ENCODE results near the gene ANKRD62. TPM values are rescaled to one million over a fixed set of nuclear protein-coding genes. Genes with fewer than 3 reads are reported as not detected.
"Not testable (repeated sequence)": the region's sequence is repeated elsewhere in the genome, so short reads cannot be mapped to it uniquely, and the experiment has no call there.

The ANKRD62 gene
- total RNA-seq, 1 experiment from 2014 or later = 0.37 TPM

DNA sequence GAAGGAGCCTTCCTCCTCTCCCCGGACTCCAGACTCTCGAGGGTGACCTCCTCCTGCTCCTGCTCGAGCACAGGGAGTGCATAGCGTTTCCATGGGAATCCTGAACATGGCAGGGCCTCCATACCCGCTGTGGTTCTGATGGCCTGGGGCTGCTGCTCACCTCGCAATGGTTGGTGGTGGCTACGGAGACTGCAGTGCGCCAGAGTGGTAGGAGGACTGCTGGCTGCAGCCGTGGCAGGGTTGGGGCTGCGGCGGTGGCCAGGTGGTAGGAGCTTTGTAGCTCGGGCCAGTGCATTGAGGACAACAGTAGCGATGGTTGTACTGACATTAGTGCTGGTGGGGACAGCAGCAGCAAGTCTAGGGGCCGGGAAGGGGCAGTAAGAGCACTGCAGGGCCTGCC lies 32.0 kb upstream of the ANKRD62 start:
- no peak for DNase-seq (ENCODE audit: low read depth, low spot score)
- in situ Hi-C loops (cut with HindIII; ENCODE audit: low pct_unique_long_range_greater_than_20kb, low sequenced_read_pairs) = no loop called here

DNA sequence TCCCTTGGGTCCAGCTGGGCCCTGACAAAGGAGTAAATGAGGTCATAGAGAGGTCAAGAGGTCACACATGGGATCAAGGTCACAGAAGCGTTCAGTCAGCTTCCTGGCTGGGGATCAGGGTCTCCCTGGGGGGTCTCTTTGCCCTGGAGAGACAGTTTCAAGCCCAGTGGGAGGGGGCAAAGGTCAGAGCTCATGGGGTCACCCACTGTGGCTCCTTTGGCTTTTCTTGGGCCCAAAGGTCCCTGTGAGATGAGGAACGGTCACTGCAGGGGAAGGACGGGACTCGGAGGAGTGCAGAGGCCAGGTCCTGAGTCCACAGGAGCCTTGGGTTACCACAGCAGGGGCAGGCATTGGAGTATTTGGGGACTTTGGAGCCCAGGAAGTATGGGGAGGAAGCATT lies 30.7 kb upstream of the ANKRD62 start:
- DNase-seq (ENCODE audit: low read depth, low spot score) = no peak
- in situ Hi-C loops (cut with HindIII; ENCODE audit: low pct_unique_long_range_greater_than_20kb, low sequenced_read_pairs) = no loop called here

- in situ Hi-C loops (cut with HindIII; ENCODE audit: low pct_unique_long_range_greater_than_20kb, low sequenced_read_pairs) = no loop called here
- DNase-seq (ENCODE audit: low read depth, low spot score) = no peak
These were observed 29.4 kb upstream of the ANKRD62 start for GRCh38 chr18:12064086-12064763.

DNA sequence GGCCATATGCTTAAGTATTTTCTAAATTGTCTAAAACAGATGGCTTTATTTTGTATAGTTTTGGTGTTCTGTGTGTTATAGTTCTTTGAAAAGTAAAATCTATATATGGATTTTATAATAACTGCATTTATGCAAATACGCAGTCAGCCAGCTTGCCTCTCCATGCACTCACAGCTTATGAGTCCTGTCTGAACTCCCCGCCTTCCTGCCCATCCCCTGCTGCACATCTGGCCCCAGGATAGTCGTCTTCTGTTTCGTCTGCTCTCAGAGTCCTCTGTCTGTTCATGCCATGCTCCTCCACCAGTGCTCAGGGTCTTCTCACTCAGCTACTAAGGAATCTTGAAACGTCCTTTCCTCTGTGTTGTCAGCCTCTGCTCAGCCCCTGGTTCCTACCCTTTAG lies 28.2 kb upstream of the ANKRD62 start:
- no peak for DNase-seq (ENCODE audit: low read depth, low spot score)

DNA sequence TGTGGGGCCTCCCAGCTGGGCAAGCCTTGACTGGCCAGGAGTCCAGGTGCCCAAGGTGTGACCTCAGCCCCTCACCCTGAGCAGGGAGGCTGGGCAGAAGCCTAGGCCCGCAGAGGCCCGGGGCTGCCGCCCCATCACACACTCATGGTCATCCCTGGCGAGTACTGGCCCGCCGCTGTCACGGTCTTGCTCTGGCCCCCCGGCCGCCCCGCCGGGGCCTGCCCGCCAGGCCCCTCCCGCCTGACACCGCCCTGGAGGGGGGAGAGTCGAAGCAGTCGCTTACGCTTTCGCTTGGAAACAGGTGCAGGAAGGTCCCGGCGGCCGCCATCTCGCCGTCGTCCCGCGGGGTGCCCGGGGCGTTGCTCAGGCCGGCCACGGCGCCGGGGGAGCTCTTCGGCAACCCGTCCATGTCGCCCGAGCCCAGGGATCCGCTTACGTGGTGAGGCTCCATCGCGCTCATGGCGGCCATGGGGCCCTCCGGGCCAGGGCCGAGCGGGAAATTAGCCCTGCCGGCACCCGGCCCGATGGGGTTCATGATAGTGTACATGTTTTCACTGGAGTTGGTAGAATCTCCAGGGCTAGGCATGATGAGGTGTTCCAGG lies 26.6 kb upstream of the ANKRD62 start:
- no peak for DNase-seq (ENCODE audit: low read depth, low spot score)
- in situ Hi-C loops (cut with HindIII; ENCODE audit: low pct_unique_long_range_greater_than_20kb, low sequenced_read_pairs) = no loop called here

More for the DNA sequence above, 28.2 kb upstream of the ANKRD62 start:
- in situ Hi-C loops (cut with HindIII; ENCODE audit: low pct_unique_long_range_greater_than_20kb, low sequenced_read_pairs) = no loop called here

- in situ Hi-C loops (cut with HindIII; ENCODE audit: low pct_unique_long_range_greater_than_20kb, low sequenced_read_pairs) = no loop called here
These were observed 26.0 kb upstream of the ANKRD62 start for GRCh38 chr18:12067671-12068070.

DNA sequence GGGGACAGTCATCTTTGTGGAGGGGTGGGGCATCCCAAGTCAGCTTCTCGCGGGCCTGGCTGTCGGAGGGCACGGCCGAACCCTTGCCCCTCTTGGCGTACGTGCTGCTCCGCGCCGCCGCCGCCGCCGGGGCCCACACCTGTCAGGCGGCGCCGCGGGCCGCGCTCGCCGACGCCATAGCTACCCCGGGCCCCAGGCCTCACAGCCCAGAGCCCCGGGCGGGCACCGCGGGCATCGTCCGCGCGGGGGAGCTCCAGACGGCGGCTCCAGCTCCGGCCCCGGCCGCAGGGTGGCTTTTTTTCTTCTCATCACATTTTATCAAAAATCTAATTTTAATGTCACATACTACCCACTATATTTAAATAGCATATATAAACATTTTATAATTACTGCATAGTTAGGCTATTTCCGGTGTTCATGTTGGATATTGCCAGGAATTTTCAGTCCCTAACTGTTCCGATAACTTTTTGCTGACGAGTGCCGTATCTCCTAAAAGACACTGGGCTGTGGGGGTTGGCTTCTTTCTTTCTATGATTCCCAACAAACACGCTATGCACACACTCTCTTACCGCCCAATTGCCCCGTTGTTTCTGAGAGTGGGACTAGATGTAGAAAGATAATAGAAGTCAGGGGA lies 25.2 kb upstream of the ANKRD62 start:
- DNase-seq (ENCODE audit: low read depth, low spot score); in situ Hi-C loops (cut with HindIII; ENCODE audit: low pct_unique_long_range_greater_than_20kb, low sequenced_read_pairs): not testable (repeated sequence)

More at GRCh38 chr18:12067671-12068070, 26.0 kb upstream of the ANKRD62 start:
- no peak for DNase-seq (ENCODE audit: low read depth, low spot score)

DNA sequence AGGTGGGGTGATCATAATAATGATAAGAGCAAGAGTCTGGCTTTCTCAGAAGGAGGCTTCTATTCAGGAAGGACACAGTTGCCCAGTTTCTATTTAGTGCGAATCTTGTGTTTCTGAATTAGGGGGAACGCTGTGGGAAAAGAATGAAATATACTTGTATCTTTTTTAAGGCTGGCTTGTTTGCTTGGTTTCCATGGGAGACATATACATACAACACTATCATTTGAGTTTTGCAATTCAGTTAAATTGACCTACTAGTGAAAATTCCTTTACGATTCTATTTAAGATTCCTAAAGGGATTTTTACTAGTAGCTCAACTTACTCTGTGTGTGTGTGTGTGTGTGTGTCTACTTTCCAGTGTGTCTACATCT lies 24.7 kb upstream of the ANKRD62 start:
- DNase-seq (ENCODE audit: low read depth, low spot score) = no peak
- in situ Hi-C loops (cut with HindIII; ENCODE audit: low pct_unique_long_range_greater_than_20kb, low sequenced_read_pairs) = no loop called here

DNA sequence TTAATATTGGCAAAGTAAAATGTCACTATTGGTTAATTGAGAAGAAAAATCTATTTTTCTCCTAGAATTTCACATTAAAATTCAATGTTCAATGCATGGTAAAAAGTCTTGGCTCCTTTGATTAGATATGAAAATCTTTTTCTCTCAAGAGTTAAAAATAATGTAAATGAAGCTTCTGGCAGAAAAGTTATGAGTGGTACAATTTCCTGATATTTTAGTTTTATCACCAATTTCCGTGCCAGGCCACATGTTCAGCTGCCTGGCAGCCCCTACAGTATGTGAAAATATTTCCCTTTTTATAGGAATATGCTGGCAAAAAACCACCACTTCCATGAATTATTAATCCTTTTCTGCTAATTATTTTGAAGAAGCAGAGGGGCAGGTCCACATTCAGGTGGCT lies 22.6 kb upstream of the ANKRD62 start:
- DNase-seq (ENCODE audit: low read depth, low spot score); in situ Hi-C loops (cut with HindIII; ENCODE audit: low pct_unique_long_range_greater_than_20kb, low sequenced_read_pairs): not testable (repeated sequence)

- no peak for DNase-seq (ENCODE audit: low read depth, low spot score)
- in situ Hi-C loops (cut with HindIII; ENCODE audit: low pct_unique_long_range_greater_than_20kb, low sequenced_read_pairs) = no loop called here
These were observed 20.6 kb upstream of the ANKRD62 start for GRCh38 chr18:12072996-12073395.

- DNase-seq (ENCODE audit: low read depth, low spot score) = no peak
- in situ Hi-C loops (cut with HindIII; ENCODE audit: low pct_unique_long_range_greater_than_20kb, low sequenced_read_pairs) = no loop called here
These were observed 18.9 kb upstream of the ANKRD62 start for GRCh38 chr18:12074736-12075135.

GRCh38 chr18:12076424-12077140 lies 17.1 kb upstream of the ANKRD62 start:
- in situ Hi-C loops (cut with HindIII; ENCODE audit: low pct_unique_long_range_greater_than_20kb, low sequenced_read_pairs) = no loop called here
- DNase-seq (ENCODE audit: low read depth, low spot score) = no peak

DNA sequence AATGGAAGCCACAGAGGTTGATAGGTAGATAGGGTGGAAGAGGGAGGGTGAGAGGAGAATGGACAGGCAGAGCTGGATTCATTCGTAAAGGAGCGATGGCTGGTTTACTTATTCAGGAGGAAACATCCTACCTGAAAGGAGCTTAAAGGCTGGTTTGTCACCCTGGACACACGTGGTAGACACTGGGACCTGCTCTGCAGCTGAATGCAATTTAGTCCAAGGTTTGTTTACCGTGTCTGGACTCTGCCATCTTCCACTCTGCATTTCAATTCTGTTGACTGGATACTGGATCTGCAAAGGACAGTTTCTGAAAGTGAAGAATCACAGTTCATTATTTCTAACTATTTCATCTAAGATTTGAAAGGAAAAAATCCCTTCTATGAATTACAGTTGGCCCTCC lies 15.6 kb upstream of the ANKRD62 start:
- DNase-seq (ENCODE audit: low read depth, low spot score); in situ Hi-C loops (cut with HindIII; ENCODE audit: low pct_unique_long_range_greater_than_20kb, low sequenced_read_pairs): not testable (repeated sequence)

DNA sequence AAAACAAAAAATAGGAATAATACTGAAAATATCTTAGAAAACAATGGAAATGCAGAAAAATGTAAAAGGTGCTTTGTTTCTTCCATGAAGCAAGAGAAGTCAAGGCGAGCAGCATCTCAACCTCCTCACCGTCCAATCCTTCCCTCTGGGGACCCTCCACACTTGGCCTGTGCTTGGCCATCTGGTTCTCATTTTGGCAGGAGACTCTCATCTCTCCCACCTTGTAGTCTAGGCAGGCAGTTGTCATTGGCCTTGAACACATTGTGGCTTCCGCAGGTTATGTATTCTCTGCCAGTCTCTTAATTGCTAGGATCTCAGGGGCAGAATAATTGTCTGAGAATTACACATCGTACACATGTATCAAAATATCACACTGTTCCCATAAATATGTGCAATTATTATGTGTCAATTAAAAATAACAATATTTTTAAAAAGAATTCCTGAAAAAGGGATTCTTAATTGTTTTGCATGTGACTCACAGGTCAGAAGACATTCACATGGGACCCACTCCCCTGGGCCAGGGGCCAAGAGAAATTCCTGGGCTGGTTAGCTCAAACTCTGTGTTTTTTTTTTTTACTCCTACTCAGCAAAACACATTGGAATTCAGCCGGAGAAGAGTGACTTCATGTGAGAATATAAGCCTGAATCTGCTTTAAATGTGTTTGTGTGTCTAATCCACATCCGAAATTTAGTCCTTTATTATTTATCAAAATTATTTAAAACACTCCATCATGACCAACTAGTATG lies 14.0 kb upstream of the ANKRD62 start:
- in situ Hi-C loops (cut with HindIII; ENCODE audit: low pct_unique_long_range_greater_than_20kb, low sequenced_read_pairs) = no loop called here
- DNase-seq (ENCODE audit: low read depth, low spot score) = no peak

GRCh38 chr18:12085136-12085535 lies 8.5 kb upstream of the ANKRD62 start:
- in situ Hi-C loops (cut with HindIII; ENCODE audit: low pct_unique_long_range_greater_than_20kb, low sequenced_read_pairs) = no loop called here
- DNase-seq (ENCODE audit: low read depth, low spot score) = no peak

DNA sequence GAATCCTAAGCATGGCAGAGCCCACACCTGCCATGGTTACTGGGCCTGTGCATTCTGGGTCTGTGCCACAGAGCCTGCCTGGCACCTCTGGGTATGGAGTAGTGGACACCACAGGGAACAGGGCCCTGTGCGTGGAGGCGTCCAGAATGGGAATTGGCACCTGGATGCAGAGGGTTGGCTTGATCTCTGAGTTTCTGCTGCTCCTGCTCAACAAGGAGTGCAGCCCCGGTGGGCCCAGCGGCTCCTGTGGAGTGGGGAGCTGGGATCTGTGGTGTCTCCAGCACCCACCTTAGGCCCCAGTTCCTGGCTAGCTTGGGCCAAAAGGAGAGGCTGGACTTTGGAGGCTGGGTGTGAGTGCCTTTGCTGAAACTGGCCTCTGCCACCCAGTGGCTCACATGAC lies 7.9 kb upstream of the ANKRD62 start:
- in situ Hi-C loops (cut with HindIII; ENCODE audit: low pct_unique_long_range_greater_than_20kb, low sequenced_read_pairs) = no loop called here
- no peak for DNase-seq (ENCODE audit: low read depth, low spot score)

GRCh38 chr18:12086249-12086648 lies 7.4 kb upstream of the ANKRD62 start:
- no peak for DNase-seq (ENCODE audit: low read depth, low spot score)
- in situ Hi-C loops (cut with HindIII; ENCODE audit: low pct_unique_long_range_greater_than_20kb, low sequenced_read_pairs) = no loop called here

Data from SK-MEL-5 (cell line).